ENCODE results near the gene U2SURP.
"Not testable (repeated sequence)": the region's sequence is repeated elsewhere in the genome, so short reads cannot be mapped to it uniquely, and the experiment has no call there.

Gene U2SURP

GRCh38 chr3:142977399-142977728, 24.0 kb upstream of the U2SURP start:
- peak; percentile 60 for DNase-seq

DNA sequence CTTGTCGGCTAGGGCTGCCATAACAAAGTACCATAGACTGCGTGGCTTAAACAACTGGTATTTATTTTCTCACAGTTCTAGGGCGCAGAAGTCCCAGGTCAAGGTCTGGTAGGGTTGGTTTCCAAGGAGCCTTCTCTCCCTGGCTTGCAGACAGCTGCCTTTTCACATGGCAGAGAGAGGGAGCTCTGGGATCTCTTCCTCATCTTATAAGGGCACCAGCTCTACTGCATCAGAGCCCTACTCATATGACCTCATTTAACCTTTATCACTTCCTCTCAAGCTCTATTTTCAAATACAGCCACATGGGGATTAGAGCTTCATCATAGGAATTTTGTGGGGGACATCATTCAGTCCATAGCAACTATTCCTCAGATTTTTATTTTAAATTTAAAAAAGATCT, 20.3 kb upstream of the U2SURP start:
- DNase-seq: peak; percentile 7

DNA sequence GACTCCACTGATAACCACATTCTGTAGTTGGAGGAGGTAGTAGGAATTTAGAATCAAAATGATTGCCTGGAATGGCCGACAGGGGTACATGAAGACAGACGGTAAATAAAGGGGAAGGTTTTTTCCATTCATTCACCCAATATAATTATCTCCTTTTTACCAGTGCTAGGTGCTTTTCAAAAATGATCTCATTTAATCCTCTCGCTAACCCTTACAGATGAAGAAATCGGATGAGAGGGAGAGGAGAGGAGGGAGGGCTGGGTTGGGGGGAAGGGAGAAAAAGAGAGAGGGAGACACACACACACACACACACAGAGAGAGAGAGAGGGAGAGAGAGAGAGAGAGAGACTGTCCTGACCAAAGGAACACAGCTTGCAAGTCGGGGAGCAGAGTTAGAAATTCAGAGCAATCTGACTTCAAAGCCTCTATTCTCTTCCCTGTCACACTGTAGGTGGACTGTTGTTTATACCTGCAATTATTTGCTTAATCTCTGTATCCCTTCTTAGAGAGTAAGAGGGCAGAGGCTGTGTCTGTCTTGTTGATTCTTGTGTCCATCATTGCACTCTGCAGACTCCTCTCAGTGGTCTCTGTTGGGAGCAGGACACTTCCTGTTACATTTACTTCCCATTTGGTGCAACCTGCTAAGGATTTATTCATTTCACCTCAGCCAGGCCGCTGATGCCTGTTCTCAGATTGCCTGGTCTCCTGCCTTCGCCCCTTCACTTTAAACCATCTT, 19.2 kb upstream of the U2SURP start:
- DNase-seq: no peak

DNA sequence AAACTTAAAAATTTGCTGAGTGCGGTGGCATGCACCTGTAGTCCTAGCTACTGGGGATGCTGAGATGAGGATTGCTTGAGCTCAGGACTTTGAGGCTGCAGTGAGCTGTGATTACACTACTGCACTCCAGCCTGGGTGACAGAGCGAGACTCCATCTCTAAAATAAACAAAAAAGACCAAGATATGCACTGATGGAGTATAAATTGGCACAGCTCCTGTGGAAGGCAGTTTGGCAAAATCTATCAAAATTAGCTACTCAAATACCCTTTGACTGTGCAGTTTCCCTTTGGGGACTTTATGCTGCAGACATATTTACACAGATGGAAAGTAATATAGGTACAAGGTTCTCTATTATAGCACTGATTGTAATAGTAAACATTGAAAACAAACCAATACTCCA, 18.1 kb upstream of the U2SURP start:
- no peak for DNase-seq

DNA sequence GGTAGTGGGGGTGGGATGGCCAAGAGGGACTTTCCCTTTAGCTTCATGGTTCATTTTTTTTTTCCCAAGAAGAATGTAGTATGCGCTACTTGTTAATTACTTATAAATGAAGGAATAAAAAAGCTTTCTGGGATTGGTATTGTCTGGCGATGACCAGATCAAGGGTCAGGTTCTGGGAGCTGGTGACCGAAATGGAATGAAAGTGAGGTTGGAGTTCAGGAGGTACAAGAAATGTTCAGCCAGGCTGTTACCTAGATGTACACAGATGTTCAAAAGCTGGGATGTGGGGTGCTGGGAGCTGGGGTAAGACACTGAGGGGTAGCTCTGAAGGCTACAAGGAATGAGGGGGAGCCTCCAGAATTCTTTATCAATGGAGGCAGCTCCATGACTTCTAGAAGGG, 17.1 kb upstream of the U2SURP start:
- DNase-seq: no peak

DNA sequence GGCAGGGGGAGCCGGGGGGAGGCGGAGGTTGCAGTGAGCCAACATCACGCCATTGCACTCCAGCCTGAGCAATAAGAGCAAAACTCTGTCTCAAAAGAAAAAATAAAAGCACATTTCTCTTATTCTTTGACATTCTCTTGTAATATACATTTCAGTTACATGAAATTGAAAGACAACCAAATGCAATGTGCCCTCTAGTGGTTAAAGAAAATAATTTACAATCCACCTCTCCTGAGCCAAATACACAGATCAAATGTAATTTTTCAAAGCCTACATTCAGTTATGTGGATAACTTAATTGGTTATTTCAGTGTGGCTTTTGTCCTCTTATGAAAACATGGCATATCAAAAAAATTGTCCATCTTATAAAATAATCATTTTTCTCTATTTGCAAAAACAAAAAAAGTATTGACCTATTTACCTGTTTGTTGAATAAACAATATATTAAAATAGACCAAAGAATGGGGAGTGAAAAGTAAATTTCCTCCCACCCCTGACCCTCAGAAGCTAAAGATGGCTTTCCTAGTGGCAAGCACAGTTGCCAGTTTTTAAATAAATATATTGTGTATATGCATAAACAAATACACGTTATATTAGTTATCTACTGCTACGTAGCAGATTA, 14.2 kb upstream of the U2SURP start:
- peak; percentile 41 for DNase-seq

GRCh38 chr3:142987707-142988106, 13.7 kb upstream of the U2SURP start:
- DNase-seq: peak; percentile 7

DNA sequence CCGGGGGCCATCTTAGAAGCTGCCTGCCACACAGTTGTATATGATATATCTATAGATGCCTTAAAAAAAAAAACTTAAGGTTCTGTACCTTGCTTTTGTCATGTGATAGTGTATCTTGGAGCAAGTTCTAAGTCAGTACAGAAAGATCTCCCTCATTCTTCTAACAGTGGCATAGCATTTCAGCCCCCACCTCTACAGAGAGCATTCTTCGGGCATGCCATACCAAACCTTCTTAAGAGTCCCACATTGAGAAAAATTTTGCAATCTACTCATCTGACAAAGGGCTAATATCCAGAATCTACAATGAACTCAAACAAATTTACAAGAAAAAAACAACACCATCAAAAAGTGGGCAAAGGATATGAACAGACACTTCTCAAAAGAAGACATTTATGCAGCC, 13.1 kb upstream of the U2SURP start:
- DNase-seq: not testable (repeated sequence)

GRCh38 chr3:142988826-142989225, 12.5 kb upstream of the U2SURP start:
- DNase-seq: not testable (repeated sequence)

DNA sequence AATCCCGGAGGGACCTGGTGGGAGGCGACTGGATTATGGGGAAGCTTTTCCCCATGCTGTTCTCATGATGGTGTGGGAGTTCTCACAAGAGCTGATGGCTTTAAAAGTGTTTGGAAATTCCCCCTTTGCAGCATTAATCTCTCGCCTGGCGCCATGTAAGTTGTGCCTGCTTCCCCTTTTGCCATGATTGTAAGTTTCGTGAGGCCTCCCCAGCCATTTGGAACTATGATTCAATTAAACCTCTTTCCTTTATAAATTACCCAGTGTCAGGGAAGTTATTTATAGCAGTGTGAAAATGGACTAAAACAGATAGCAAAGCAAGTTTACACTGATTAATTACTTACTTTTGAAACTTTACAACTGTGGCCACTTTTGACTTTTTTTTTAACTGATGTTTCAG, 10.6 kb upstream of the U2SURP start:
- DNase-seq: no peak

GRCh38 chr3:142992323-142992722, 9.0 kb upstream of the U2SURP start:
- DNase-seq: no peak

- DNase-seq: peak; percentile 65
Measured at GRCh38 chr3:142993958-142994442, 7.4 kb upstream of the U2SURP start.

DNA sequence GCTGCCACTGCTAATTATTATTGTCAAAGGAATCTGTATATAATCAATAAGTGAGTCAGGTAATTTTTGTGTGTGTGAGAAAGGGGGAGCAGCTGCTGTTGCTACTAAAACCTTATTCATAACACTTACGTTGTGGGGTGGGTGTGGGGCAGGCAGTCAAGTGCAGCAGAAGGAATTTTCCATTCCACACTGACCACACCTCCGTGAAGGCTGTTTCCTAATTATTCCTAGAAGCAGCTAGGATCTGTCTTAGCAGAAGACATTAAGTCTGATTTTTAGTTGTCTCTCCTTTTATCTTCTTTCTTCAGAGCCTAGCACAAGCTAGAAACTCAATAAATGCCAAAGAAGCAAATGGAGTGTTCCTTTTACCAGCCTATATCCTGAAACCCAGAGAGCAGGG, 4.0 kb upstream of the U2SURP start:
- DNase-seq: no peak

DNA sequence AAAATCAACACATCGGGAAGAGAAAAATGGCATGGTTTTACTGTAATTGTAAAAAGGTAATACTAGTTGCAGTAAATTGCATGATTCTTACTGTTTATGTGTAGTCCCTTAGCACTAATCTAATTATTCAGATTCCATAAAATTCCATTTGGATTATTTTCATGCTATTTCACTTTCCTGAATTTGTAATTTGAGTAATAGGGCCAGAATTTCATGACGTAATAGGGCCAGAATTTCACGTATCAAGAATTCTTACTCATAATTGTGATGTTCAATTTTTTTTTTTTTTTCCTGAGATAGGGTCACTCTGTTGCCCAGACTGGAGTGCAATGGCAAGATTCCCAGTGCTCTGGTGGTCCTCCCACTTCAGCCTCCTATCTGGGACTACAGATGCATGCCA, 2.9 kb upstream of the U2SURP start:
- peak; percentile 43 for DNase-seq

GRCh38 chr3:142999881-143000280, 1.5 kb upstream of the U2SURP start:
- DNase-seq: no peak

DNA sequence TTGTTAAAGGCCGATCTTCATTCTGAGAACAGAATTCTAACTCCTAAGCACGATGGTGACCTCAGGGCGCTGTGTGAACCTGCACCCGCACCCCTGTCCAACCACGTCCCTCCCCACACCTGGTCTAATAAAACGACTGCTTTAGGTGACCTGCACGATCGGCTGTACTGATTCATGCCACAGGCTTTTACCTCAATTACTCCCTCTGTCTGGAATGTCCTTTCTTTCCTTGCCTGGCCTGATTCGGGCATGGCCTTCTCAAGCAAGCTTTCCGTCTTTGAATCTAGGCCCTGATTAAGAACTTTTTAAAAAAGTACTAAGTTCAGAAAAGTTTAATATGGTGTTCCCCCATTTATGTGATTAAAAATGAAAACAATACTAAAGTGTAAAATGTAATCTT, 842 bp upstream of the U2SURP start:
- DNase-seq: peak; percentile 20

DNA sequence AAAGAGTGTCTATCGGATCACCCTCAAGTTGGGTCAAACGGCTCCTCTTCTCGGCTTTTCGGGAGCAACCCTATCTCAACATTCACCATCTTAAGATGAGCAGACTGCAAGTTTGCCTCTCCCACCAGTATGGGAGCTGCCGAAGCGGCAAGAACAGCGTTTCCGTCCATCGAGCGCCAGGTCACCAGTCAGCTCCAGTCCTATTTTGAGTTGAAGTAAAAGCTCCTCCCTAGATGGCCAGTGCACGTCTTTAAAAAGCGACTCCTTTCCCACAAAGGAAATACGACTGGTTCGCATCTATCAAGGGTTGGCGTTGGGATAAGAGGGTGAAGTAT, 369 bp upstream of the U2SURP start:
- DNase-seq: peak; percentile 3

- peak; percentile 41 for DNase-seq
Measured at GRCh38 chr3:143002083-143002712, 828 bp downstream of the U2SURP start.

DNA sequence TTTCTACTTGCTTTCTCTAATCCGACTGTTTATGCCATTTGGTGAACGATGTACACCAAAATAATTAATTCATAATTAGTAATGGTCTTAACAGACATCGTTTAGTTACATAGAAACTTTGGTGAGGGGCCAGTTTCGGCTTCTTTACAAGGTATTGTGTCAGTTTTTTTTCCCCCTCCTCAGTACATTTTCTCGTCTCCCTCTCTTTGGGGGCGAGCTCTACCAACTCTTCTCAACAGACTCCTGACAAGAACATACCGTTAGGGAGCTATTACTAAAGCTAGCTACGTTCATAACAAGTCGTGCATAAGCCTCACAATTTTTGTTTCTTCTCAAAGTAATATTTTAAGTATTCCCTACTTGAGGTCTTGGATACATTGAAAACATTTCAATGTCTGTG, 1.4 kb downstream of the U2SURP start:
- no peak for DNase-seq

GRCh38 chr3:143004823-143005222, 3.5 kb downstream of the U2SURP start:
- DNase-seq: no peak

DNA sequence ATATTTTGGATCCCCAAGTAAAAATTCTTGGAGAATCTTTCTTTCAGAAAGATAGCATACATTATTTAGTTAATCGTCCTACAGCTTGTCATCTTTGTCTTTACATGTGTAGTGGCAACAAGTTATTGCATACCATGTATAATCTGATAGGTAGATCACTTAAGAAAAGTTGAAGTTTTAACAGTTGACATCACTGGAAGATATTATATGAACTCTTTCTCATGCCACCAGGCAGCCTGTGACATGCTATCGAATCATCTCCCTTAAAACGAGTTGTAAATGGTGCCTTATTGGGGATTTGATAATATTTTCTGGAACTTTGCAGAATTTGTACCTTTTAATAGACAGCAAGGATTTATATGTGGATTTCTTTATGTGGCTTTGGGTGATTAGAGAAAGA, 8.7 kb downstream of the U2SURP start:
- DNase-seq: peak; percentile 23

GRCh38 chr3:143011705-143012104, 10.3 kb downstream of the U2SURP start:
- DNase-seq: no peak

GRCh38 chr3:143014921-143015320, 13.6 kb downstream of the U2SURP start:
- no peak for DNase-seq

GRCh38 chr3:143016321-143016972, 15.1 kb downstream of the U2SURP start:
- peak; percentile 18 for DNase-seq
